Chondrocyte (in vitro differentiated cells): ENCODE results near the gene FANCM. TPM values are rescaled to one million over a fixed set of nuclear protein-coding genes. Genes with fewer than 3 reads are reported as not detected.
"Not testable (repeated sequence)": the region's sequence is repeated elsewhere in the genome, so short reads cannot be mapped to it uniquely, and the experiment has no call there.

ENCODE experiments used
- DNase-seq: peaks from one replicate; pipeline ENCODE4 v3.0.0; 2021; ENCODE audit warnings: mixed read lengths, low spot score
- H3K27ac Mint-ChIP-seq: one replicate; pipeline ENCODE4 v1.8.0; 2021; ENCODE audit warnings: mild to moderate bottlenecking, moderate library complexity, mixed read lengths; ENCODE audit not compliant: unreplicated experiment
- H3K27me3 Mint-ChIP-seq: 2 replicates; pipeline ENCODE4 v1.8.0; 2021; ENCODE audit warnings: low read depth, mixed read lengths
- H3K36me3 Mint-ChIP-seq: 2 replicates; pipeline ENCODE4 v1.8.0; 2021; ENCODE audit warnings: low read depth, mixed read lengths
- H3K4me1 Mint-ChIP-seq: 2 replicates; pipeline ENCODE4 v1.8.0; 2021; ENCODE audit warnings: low read depth, mild to moderate bottlenecking, mixed read lengths
- H3K4me3 Mint-ChIP-seq: one replicate; pipeline ENCODE4 v1.8.0; 2021; ENCODE audit warnings: mild to moderate bottlenecking, moderate library complexity, mixed read lengths; ENCODE audit not compliant: unreplicated experiment
- H3K9me3 Mint-ChIP-seq: 2 replicates; pipeline ENCODE4 v1.8.0; 2021; ENCODE audit warnings: low read depth, mixed read lengths
- CTCF ChIP-seq: fragments of 200-600 bp; sonication (generic); IDR thresholded peaks from 2 replicates; pipeline ENCODE4 v1.5.0; 2021; ENCODE audit warnings: antibody characterized with exemption, mild to moderate bottlenecking, moderate library complexity
- total RNA-seq: library from RNA; stranded (reverse); gene quantifications from 3 replicates; pipeline ENCODE4 v1.2.1, GENCODE V29; 2021

The FANCM gene
- total RNA-seq, 1 donor from 2014 or later = 4.0 TPM

DNA sequence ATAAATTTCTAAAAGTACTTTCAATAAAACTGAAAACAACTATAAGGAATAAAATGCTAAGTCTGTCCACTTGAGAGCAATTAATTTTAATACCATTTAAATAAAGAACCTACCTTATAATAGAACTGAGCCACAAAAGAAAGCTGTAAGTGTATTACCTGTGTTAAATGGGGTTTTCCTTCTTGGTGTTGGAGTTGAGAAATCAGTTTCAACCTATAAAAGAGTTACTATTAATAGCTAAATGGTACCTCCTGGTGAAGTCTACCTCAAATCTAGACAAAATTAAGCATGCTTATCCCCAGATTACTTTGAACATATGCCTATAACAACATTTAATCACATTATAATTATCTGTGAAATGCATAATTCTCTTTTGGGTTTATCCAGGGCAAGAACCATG is 68.5 kb downstream of the FANCM start:
- no peak overlapping the region for H3K27ac Mint-ChIP-seq
- TF ChIP-seq CTCF = no peak
- DNase-seq = no peak
- H3K27me3 Mint-ChIP-seq = no peaks in the 10 kb centered on the region
- H3K4me1 Mint-ChIP-seq = peaks cover 2% of the 10 kb centered on the region
- no peak overlapping the region for H3K4me3 Mint-ChIP-seq
- no peaks in the 10 kb centered on the region for H3K9me3 Mint-ChIP-seq
- peaks cover 5% of the 10 kb centered on the region for H3K36me3 Mint-ChIP-seq

- no peak for TF ChIP-seq CTCF
- H3K27me3 Mint-ChIP-seq = no peaks in the 10 kb centered on the region
- no peak overlapping the region for H3K27ac Mint-ChIP-seq
- no peak for DNase-seq
- peaks cover 14% of the 10 kb centered on the region for H3K36me3 Mint-ChIP-seq
- no peaks in the 10 kb centered on the region for H3K9me3 Mint-ChIP-seq
- H3K4me3 Mint-ChIP-seq = no peak overlapping the region
- H3K4me1 Mint-ChIP-seq = peaks cover 8% of the 10 kb centered on the region
Measured at GRCh38 chr14:45210159-45210558, 74.4 kb downstream of the FANCM start.

GRCh38 chr14:45211295-45211694 is 75.6 kb downstream of the FANCM start:
- no peak overlapping the region for H3K27ac Mint-ChIP-seq
- no peak for DNase-seq
- no peak for TF ChIP-seq CTCF

DNA sequence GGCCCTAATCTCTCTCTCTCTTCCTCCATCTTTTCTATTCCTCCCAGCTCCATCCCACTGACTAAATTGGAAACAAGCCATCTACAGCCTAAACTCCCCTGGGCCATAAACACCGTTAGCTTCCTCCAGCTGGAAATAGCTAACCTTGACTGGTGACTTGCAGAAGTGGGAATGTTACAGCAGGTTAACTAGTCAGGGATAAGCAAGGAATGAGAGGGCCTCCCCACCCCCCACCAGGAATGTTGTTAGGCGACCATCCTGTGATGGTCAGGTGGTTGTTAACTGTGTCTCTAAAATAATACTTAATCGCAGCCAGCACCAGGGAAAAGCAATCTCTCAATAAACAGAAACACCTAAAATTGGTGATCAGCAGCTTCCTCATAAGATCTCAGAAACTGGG is 76.5 kb downstream of the FANCM start:
- Mint-ChIP-seq H3K27ac (no peak overlapping the region), H3K4me3 (no peak overlapping the region), H3K4me1 (peaks cover 8% of the 10 kb centered on the region), H3K9me3 (no peaks in the 10 kb centered on the region), H3K27me3 (no peaks in the 10 kb centered on the region), H3K36me3 (peaks cover 8% of the 10 kb centered on the region)
- no peak for TF ChIP-seq CTCF
- no peak for DNase-seq

More at GRCh38 chr14:45211295-45211694, 75.6 kb downstream of the FANCM start:
- Mint-ChIP-seq H3K9me3 (no peaks in the 10 kb centered on the region), H3K27me3 (no peaks in the 10 kb centered on the region), H3K4me1 (peaks cover 8% of the 10 kb centered on the region), H3K36me3 (peaks cover 12% of the 10 kb centered on the region), H3K4me3 (no peak overlapping the region)

DNA sequence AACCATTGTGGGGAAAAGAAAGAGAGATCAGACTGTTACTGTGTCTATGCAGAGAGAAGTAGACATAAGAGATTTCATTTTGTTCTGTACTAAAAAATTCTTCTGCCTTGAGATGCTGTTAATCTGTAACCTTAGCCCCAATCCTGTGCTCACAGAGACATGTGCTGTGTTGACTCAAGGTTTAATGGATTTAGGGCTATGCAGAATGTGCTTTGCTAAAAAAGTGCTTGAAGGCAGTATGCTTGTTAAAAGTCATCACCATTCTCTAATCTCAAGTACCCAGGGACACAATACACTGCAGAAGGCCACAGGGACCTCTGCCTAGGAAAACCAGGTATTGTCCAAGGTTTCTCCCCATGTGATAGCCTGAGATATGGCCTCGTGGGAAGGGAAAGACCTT is 78.0 kb downstream of the FANCM start:
- H3K9me3 Mint-ChIP-seq, H3K27ac Mint-ChIP-seq, DNase-seq, H3K4me3 Mint-ChIP-seq, H3K4me1 Mint-ChIP-seq, H3K27me3 Mint-ChIP-seq: not testable (repeated sequence)
- H3K36me3 Mint-ChIP-seq = peaks cover 12% of the 10 kb centered on the region

GRCh38 chr14:45214341-45214740 is 78.6 kb downstream of the FANCM start:
- H3K9me3 Mint-ChIP-seq, H3K27me3 Mint-ChIP-seq, DNase-seq, H3K4me1 Mint-ChIP-seq, H3K27ac Mint-ChIP-seq, H3K4me3 Mint-ChIP-seq: not testable (repeated sequence)
- H3K36me3 Mint-ChIP-seq = peaks cover 12% of the 10 kb centered on the region
